HepG2 (cell line): Measurements from ENCODE around the gene RSPH9. TPM values are rescaled to one million over a fixed set of nuclear protein-coding genes. Genes with fewer than 3 reads are reported as not detected.

Source experiments
- AKAP8 ChIP-seq: sonication (generic); formaldehyde crosslinking; IDR thresholded peaks from 2 replicates; pipeline ENCODE4 v1.5.1; 2020; ENCODE audit warnings: mild to moderate bottlenecking, missing genetic modification reagents
- BCL6 ChIP-seq: IDR thresholded peaks from 2 replicates; pipeline ENCODE4 v1.6.1; 2016; ENCODE audit warnings: missing genetic modification reagents, missing compliant biosample characterization
- CREM ChIP-seq, 2 experiments: sonication (generic) in 1 of 2; formaldehyde crosslinking in 1 of 2; IDR thresholded peaks; 2 replicates each; pipeline versions ENCODE4 v1.4.0 to v1.6.1; 2016 to 2020; ENCODE audit warnings: antibody characterized with exemption in 1 of 2, mild to moderate bottlenecking in 1 of 2, missing genetic modification reagents in 1 of 2
- DMAP1 ChIP-seq: IDR thresholded peaks from 2 replicates; pipeline ENCODE4 v1.6.1; 2016
- ISL2 ChIP-seq: sonication (generic); formaldehyde crosslinking; IDR thresholded peaks from 2 replicates; pipeline ENCODE4 v1.5.0; 2020; ENCODE audit warnings: missing genetic modification reagents
- PHF8 ChIP-seq: sonication (generic); formaldehyde crosslinking; IDR thresholded peaks from 2 replicates; pipeline ENCODE4 v1.5.0; 2020; ENCODE audit warnings: missing genetic modification reagents
- SAP130 ChIP-seq: IDR thresholded peaks from 2 replicates; pipeline ENCODE4 v1.6.1; 2016; ENCODE audit warnings: low read depth
- SOX13 ChIP-seq, 3 experiments: fragments of 450-650 bp in 1 of 3; sonication (generic) in 1 of 3; formaldehyde crosslinking in 1 of 3; IDR thresholded peaks in 2 of 3; conservative IDR thresholded peaks in 1 of 3; 2 replicates each; pipeline versions ENCODE4 v1.5.0 to v1.6.1; 2016 to 2020; ENCODE audit warnings: antibody characterized with exemption in 1 of 3, mild to moderate bottlenecking in 1 of 3, missing compliant biosample characterization in 1 of 3, missing genetic modification reagents in 1 of 3, moderate library complexity in 1 of 3
- ZKSCAN8 ChIP-seq: IDR thresholded peaks from 2 replicates; pipeline ENCODE4 v1.6.1; 2016; ENCODE audit warnings: borderline replicate concordance, missing genetic modification reagents, missing compliant biosample characterization
- ZNF430 ChIP-seq: sonication (generic); formaldehyde crosslinking; IDR thresholded peaks from 2 replicates; pipeline ENCODE4 v1.9.0; 2021; ENCODE audit warnings: mild to moderate bottlenecking, missing genetic modification reagents
- polyA plus RNA-seq, 8 experiments: library from polyadenylated mRNA; depleted of rRNA in 3 of 8; stranded (reverse) in 7 of 8; unstranded in 1 of 8; fragments of >200 nt; fragmentation: Illumina TruSeq in 4 of 8; extraction: Trizol in 4 of 8; gene quantifications; 2 replicates each; pipeline versions ENCODE4 v1.2.1 to v1.2.3, GENCODE V29; 2011 to 2016; ENCODE audit warnings: low read depth in 4 of 8, missing spikeins in 1 of 8, mixed read lengths in 1 of 8; ENCODE audit not compliant: insufficient read depth in 1 of 8
- total RNA-seq, 5 experiments: library from RNA; depleted of rRNA; stranded (reverse); fragments of >200 nt; fragmentation: Illumina TruSeq; extraction: Trizol; gene quantifications; 2 replicates each; pipeline ENCODE4 v1.2.3, GENCODE V29; 2016; ENCODE audit warnings: low read depth in 1 of 5
- TF ChIP-seq, protein P1 (sequence below): sonication (generic); formaldehyde crosslinking; IDR thresholded peaks from 2 replicates; pipeline ENCODE4 v1.4.0; 2020; ENCODE audit warnings: missing genetic modification reagents, borderline replicate concordance
- TF ChIP-seq, protein P2 (sequence below): sonication (generic); formaldehyde crosslinking; IDR thresholded peaks from 2 replicates; pipeline ENCODE4; 2020; ENCODE audit warnings: missing genetic modification reagents, mild to moderate bottlenecking, borderline replicate concordance
- TF ChIP-seq, protein P3 (sequence below): sonication (generic); formaldehyde crosslinking; IDR thresholded peaks from 2 replicates; pipeline ENCODE4 v1.9.0; 2022; ENCODE audit warnings: low read depth, missing genetic modification reagents
- TF ChIP-seq, protein P4 (sequence below): IDR thresholded peaks from 2 replicates; pipeline ENCODE4 v1.4.0; 2020; ENCODE audit warnings: mild to moderate bottlenecking, missing genetic modification reagents
- TF ChIP-seq, protein P5 (sequence below): IDR thresholded peaks from 2 replicates; pipeline ENCODE4 v1.6.1; 2016; ENCODE audit warnings: low read depth

Gene RSPH9
- total and polyA plus RNA-seq, 2 of the 13 experiments (the other 11 are each of a cell fraction or from before 2014, with no cell fraction given) = 0.04 TPM; not detected in 1

DNA sequence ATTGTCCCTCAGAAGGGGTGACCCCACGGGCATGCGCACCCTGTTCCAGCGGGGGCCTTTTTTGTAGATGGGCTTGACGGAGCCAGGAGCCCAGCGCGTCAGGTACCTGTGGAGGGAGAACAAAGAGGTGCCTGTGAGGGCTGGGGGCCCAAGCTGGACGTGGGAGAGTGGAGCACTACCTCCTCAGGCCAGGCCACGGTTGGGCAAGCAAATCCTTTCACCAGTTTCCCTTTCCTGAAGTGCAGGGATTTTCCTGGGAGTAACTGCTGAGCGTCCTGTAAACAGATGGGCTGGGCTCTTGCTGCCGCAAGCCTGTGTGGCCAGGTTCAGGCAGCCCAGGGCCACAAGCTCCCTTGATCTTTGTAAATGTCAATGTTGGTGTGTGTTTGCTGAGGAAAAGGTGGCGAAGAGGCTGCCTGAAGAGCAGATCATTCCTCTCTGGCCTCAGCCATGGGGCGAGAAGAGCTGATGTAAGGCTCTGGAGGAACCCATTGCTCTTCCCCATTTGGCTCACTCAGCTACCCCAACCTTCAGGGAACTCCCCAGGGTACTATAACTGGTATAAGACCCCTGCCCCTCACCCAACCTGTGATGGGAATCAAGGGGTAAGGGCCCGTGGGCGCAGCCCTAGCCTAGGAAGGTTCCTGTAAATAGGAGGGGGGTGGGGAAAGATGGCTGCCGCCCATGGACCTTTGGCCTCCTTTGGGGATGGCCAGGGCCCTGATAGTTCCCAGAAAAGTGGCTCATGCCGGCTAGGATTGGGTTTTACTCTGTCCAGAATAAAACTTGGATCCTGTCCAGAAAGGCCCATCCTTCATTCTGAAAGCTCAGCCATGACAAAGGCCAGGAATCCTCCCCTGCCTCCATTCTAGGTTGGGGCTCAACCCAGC lies 27.2 kb downstream of the RSPH9 start (continued):
- TF ChIP-seq, protein P1, sequence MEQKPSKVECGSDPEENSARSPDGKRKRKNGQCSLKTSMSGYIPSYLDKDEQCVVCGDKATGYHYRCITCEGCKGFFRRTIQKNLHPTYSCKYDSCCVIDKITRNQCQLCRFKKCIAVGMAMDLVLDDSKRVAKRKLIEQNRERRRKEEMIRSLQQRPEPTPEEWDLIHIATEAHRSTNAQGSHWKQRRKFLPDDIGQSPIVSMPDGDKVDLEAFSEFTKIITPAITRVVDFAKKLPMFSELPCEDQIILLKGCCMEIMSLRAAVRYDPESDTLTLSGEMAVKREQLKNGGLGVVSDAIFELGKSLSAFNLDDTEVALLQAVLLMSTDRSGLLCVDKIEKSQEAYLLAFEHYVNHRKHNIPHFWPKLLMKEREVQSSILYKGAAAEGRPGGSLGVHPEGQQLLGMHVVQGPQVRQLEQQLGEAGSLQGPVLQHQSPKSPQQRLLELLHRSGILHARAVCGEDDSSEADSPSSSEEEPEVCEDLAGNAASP (CRISPR knock-in tag) = peak; percentile 62; the same call in 1 of the 2 replicates
- TF ChIP-seq ZNF430 (CRISPR knock-in tag) = 0 out of 2 replicates have a peak, but pooled peaks have one; percentile 54
- TF ChIP-seq, protein P2, sequence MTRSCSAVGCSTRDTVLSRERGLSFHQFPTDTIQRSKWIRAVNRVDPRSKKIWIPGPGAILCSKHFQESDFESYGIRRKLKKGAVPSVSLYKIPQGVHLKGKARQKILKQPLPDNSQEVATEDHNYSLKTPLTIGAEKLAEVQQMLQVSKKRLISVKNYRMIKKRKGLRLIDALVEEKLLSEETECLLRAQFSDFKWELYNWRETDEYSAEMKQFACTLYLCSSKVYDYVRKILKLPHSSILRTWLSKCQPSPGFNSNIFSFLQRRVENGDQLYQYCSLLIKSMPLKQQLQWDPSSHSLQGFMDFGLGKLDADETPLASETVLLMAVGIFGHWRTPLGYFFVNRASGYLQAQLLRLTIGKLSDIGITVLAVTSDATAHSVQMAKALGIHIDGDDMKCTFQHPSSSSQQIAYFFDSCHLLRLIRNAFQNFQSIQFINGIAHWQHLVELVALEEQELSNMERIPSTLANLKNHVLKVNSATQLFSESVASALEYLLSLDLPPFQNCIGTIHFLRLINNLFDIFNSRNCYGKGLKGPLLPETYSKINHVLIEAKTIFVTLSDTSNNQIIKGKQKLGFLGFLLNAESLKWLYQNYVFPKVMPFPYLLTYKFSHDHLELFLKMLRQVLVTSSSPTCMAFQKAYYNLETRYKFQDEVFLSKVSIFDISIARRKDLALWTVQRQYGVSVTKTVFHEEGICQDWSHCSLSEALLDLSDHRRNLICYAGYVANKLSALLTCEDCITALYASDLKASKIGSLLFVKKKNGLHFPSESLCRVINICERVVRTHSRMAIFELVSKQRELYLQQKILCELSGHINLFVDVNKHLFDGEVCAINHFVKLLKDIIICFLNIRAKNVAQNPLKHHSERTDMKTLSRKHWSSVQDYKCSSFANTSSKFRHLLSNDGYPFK (CRISPR knock-in tag) = no peak
- peak; percentile 46 for TF ChIP-seq PHF8 (CRISPR knock-in tag)
- TF ChIP-seq, protein P3, sequence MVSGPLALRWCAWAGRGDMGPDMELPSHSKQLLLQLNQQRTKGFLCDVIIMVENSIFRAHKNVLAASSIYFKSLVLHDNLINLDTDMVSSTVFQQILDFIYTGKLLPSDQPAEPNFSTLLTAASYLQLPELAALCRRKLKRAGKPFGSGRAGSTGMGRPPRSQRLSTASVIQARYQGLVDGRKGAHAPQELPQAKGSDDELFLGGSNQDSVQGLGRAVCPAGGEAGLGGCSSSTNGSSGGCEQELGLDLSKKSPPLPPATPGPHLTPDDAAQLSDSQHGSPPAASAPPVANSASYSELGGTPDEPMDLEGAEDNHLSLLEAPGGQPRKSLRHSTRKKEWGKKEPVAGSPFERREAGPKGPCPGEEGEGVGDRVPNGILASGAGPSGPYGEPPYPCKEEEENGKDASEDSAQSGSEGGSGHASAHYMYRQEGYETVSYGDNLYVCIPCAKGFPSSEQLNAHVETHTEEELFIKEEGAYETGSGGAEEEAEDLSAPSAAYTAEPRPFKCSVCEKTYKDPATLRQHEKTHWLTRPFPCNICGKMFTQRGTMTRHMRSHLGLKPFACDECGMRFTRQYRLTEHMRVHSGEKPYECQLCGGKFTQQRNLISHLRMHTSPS (CRISPR knock-in tag) = peak; percentile 48; the same call in 1 of the 2 replicates
- TF ChIP-seq, protein P4, sequence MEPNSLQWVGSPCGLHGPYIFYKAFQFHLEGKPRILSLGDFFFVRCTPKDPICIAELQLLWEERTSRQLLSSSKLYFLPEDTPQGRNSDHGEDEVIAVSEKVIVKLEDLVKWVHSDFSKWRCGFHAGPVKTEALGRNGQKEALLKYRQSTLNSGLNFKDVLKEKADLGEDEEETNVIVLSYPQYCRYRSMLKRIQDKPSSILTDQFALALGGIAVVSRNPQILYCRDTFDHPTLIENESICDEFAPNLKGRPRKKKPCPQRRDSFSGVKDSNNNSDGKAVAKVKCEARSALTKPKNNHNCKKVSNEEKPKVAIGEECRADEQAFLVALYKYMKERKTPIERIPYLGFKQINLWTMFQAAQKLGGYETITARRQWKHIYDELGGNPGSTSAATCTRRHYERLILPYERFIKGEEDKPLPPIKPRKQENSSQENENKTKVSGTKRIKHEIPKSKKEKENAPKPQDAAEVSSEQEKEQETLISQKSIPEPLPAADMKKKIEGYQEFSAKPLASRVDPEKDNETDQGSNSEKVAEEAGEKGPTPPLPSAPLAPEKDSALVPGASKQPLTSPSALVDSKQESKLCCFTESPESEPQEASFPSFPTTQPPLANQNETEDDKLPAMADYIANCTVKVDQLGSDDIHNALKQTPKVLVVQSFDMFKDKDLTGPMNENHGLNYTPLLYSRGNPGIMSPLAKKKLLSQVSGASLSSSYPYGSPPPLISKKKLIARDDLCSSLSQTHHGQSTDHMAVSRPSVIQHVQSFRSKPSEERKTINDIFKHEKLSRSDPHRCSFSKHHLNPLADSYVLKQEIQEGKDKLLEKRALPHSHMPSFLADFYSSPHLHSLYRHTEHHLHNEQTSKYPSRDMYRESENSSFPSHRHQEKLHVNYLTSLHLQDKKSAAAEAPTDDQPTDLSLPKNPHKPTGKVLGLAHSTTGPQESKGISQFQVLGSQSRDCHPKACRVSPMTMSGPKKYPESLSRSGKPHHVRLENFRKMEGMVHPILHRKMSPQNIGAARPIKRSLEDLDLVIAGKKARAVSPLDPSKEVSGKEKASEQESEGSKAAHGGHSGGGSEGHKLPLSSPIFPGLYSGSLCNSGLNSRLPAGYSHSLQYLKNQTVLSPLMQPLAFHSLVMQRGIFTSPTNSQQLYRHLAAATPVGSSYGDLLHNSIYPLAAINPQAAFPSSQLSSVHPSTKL (CRISPR knock-in tag) = peak; percentile 95
- no peak for TF ChIP-seq DMAP1 (CRISPR knock-in tag)
- peak; percentile 86 for TF ChIP-seq SAP130 (CRISPR knock-in tag)
- peak; percentile 79 for TF ChIP-seq AKAP8
- TF ChIP-seq BCL6 = peak; percentile 99
- no peak for TF ChIP-seq SOX13 (IDR thresholded peaks at IDR 0.05)
- TF ChIP-seq SOX13 (CRISPR knock-in tag; conservative IDR thresholded peaks at IDR 0.05 in 1 of 2, IDR thresholded peaks at IDR 0.05 in 1 of 2) = peak in 1 of 2 experiments; percentile 75; a peak in 2 of 4 replicates
- TF ChIP-seq CREM (IDR thresholded peaks at IDR 0.05) = peak; percentile 66; the same call in 1 of the 2 replicates
- no peak for TF ChIP-seq CREM (CRISPR knock-in tag; IDR thresholded peaks at IDR 0.05)
- peak; percentile 55; the same call in 1 of the 2 replicates for TF ChIP-seq ISL2
- TF ChIP-seq, protein P5, sequence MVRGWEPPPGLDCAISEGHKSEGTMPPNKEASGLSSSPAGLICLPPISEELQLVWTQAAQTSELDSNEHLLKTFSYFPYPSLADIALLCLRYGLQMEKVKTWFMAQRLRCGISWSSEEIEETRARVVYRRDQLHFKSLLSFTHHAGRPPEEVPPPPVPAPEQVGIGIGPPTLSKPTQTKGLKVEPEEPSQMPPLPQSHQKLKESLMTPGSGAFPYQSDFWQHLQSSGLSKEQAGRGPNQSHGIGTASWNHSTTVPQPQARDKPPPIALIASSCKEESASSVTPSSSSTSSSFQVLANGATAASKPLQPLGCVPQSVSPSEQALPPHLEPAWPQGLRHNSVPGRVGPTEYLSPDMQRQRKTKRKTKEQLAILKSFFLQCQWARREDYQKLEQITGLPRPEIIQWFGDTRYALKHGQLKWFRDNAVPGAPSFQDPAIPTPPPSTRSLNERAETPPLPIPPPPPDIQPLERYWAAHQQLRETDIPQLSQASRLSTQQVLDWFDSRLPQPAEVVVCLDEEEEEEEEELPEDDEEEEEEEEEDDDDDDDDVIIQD (CRISPR knock-in tag) = peak; percentile 35; the same call in 1 of the 2 replicates
- peak; percentile 70; the same call in 1 of the 2 replicates for TF ChIP-seq ZKSCAN8 (CRISPR knock-in tag)
